Astrocyte (in vitro differentiated cells and primary cell): ENCODE measurements around the gene KPNA1. TPM values are rescaled to one million over a fixed set of nuclear protein-coding genes. Genes with fewer than 3 reads are reported as not detected.

Source experiments
- DNase-seq: peaks from one replicate; pipeline ENCODE4 v3.0.0-alpha.2; 2010; ENCODE audit warnings: low read depth
- FAIRE-seq: peaks from 2 replicates; lab custom pipeline; 2011; peaks lifted over from hg19 to GRCh38; lab: Jason Lieb, UNC
- H2AFZ ChIP-seq: 2 replicates; pipeline ENCODE4 v1.6.0; 2012; ENCODE audit warnings: low read depth, low read length, inconsistent platforms
- H3K27ac ChIP-seq: 2 replicates; pipeline ENCODE4 v1.5.1; 2011; ENCODE audit warnings: low read depth, low read length, inconsistent platforms
- H3K27me3 ChIP-seq: 2 replicates; pipeline ENCODE4 v1.6.0; 2011; ENCODE audit warnings: low read length, inconsistent platforms; ENCODE audit not compliant: insufficient read depth
- H3K36me3 ChIP-seq: 2 replicates; pipeline ENCODE4 v1.5.1; 2011; ENCODE audit warnings: low read length, inconsistent platforms; ENCODE audit not compliant: insufficient read depth
- H3K4me1 ChIP-seq: 2 replicates; pipeline ENCODE4 v1.5.1; 2011; ENCODE audit warnings: low read length, inconsistent platforms; ENCODE audit not compliant: insufficient read depth
- H3K4me2 ChIP-seq: 2 replicates; pipeline ENCODE4 v1.6.0; 2012; ENCODE audit warnings: low read length, inconsistent platforms
- H3K4me3 ChIP-seq: 2 replicates; pipeline ENCODE4 v1.5.1; 2011; ENCODE audit warnings: low read depth, mild to moderate bottlenecking, low read length, inconsistent platforms; ENCODE audit not compliant: insufficient read depth
- H3K79me2 ChIP-seq: 2 replicates; pipeline ENCODE4 v1.6.0; 2012; ENCODE audit warnings: mild to moderate bottlenecking, low read length, inconsistent platforms; ENCODE audit not compliant: insufficient read depth
- H3K9ac ChIP-seq: 2 replicates; pipeline ENCODE4 v1.6.0; 2012; ENCODE audit warnings: mild to moderate bottlenecking, low read length, inconsistent platforms
- H3K9me3 ChIP-seq: 2 replicates; pipeline ENCODE4 v1.5.1; 2012; ENCODE audit warnings: low read depth, mild to moderate bottlenecking, low read length, inconsistent platforms; ENCODE audit not compliant: insufficient read depth
- H4K20me1 ChIP-seq: 2 replicates; pipeline ENCODE4 v1.6.0; 2012; ENCODE audit warnings: low read length, inconsistent platforms; ENCODE audit not compliant: insufficient read depth
- H3K27ac Mint-ChIP-seq: one replicate; pipeline ENCODE4 v1.8.0; 2021; ENCODE audit warnings: mild to moderate bottlenecking, mixed read lengths; ENCODE audit not compliant: unreplicated experiment
- H3K27me3 Mint-ChIP-seq: one replicate; pipeline ENCODE4 v1.8.0; 2021; ENCODE audit warnings: low read depth, mixed read lengths; ENCODE audit not compliant: unreplicated experiment
- H3K36me3 Mint-ChIP-seq: one replicate; pipeline ENCODE4 v1.8.0; 2021; ENCODE audit warnings: low read depth, mixed read lengths; ENCODE audit not compliant: unreplicated experiment
- H3K4me1 Mint-ChIP-seq: one replicate; pipeline ENCODE4 v1.8.0; 2021; ENCODE audit warnings: low read depth, mixed read lengths; ENCODE audit not compliant: unreplicated experiment
- H3K4me3 Mint-ChIP-seq: one replicate; pipeline ENCODE4 v1.8.0; 2021; ENCODE audit warnings: mild to moderate bottlenecking, moderate library complexity, mixed read lengths; ENCODE audit not compliant: unreplicated experiment
- H3K9me3 Mint-ChIP-seq: one replicate; pipeline ENCODE4 v1.8.0; 2021; ENCODE audit warnings: mild to moderate bottlenecking, mixed read lengths; ENCODE audit not compliant: unreplicated experiment
- EZH2 ChIP-seq: IDR thresholded peaks from 2 replicates; pipeline ENCODE4 v1.6.1; 2012; ENCODE audit warnings: mild to moderate bottlenecking, low read length, inconsistent platforms; ENCODE audit not compliant: insufficient read depth
- total RNA-seq: library from RNA; stranded (reverse); gene quantifications from 2 replicates; pipeline ENCODE4 v1.2.1, GENCODE V29; 2021
- TF ChIP-seq, protein P1 (sequence below): IDR thresholded peaks from 2 replicates; pipeline ENCODE4 v1.5.1; 2011; ENCODE audit warnings: low read depth, mild to moderate bottlenecking, inconsistent platforms, low read length, moderate library complexity; ENCODE audit not compliant: insufficient read depth

Gene KPNA1
- total RNA-seq, 1 donor from 2014 or later, result 165 TPM

DNA sequence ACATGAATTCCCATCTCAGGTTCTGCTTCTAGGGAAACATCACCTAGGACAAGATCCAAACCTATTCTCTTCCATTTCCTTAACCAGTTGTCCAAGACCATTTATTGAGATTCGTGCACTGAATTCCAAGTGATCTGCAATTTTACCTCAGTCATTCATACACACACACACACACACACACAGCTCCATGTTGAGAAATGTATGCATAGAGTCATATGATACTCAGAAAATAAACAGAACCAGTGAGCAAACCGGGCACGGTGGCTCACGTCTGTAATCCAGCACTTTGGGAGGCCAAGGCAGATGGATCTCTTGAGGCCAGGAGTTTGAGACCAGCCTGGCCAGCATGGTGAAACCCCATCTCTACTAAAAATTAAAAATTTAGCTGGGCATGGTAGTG, 6.1 kb upstream of the KPNA1 start:
- no peaks in the 10 kb centered on the region for H3K9me3 ChIP-seq
- Mint-ChIP-seq H3K27me3 (no peaks in the 10 kb centered on the region), H3K4me3 (no peak overlapping the region), H3K4me1 (no peaks in the 10 kb centered on the region), H3K27ac (no peak overlapping the region), H3K36me3 (peaks cover 6% of the 10 kb centered on the region), H3K9me3 (peaks cover 3% of the 10 kb centered on the region)
- no peak for FAIRE-seq
- H3K27me3 ChIP-seq, result peaks cover 7% of the 10 kb centered on the region
- no peak overlapping the region for H2AFZ ChIP-seq
- no peaks in the 10 kb centered on the region for H4K20me1 ChIP-seq
- no peaks in the 10 kb centered on the region for H3K36me3 ChIP-seq
- H3K27ac ChIP-seq, result no peak overlapping the region
- no peak overlapping the region for H3K4me3 ChIP-seq
- H3K4me1 ChIP-seq, result no peaks in the 10 kb centered on the region
- no peak for TF ChIP-seq EZH2
- TF ChIP-seq, protein P1, sequence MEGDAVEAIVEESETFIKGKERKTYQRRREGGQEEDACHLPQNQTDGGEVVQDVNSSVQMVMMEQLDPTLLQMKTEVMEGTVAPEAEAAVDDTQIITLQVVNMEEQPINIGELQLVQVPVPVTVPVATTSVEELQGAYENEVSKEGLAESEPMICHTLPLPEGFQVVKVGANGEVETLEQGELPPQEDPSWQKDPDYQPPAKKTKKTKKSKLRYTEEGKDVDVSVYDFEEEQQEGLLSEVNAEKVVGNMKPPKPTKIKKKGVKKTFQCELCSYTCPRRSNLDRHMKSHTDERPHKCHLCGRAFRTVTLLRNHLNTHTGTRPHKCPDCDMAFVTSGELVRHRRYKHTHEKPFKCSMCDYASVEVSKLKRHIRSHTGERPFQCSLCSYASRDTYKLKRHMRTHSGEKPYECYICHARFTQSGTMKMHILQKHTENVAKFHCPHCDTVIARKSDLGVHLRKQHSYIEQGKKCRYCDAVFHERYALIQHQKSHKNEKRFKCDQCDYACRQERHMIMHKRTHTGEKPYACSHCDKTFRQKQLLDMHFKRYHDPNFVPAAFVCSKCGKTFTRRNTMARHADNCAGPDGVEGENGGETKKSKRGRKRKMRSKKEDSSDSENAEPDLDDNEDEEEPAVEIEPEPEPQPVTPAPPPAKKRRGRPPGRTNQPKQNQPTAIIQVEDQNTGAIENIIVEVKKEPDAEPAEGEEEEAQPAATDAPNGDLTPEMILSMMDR, result no peak
- H3K4me2 ChIP-seq, result no peak overlapping the region
- no peak for DNase-seq
- H3K79me2 ChIP-seq, result no peaks in the 10 kb centered on the region
- H3K9ac ChIP-seq, result no peak overlapping the region

DNA sequence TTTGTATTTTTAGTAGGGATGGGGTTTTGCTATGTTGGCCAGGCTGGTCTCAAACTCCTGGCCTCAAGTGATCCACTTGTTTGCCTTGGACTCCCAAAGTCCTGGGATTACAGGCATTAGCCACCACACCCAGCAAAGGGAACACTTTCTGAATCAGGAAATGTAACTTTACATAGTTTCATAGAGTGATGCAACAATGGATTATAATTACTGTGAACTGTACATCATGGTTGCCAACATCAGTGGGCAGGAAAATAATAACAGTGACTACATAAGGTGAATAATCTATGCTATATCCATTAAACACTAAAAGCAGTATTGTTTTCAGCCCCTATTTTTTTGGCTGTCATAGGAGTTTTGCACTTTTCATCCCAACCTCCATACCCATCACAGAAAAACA, 5.0 kb upstream of the KPNA1 start:
- H3K4me2 ChIP-seq, result no peak overlapping the region
- H4K20me1 ChIP-seq, result no peaks in the 10 kb centered on the region
- H3K36me3 ChIP-seq, result no peaks in the 10 kb centered on the region
- H3K79me2 ChIP-seq, result no peaks in the 10 kb centered on the region
- no peak for FAIRE-seq
- TF ChIP-seq, protein P1, result no peak
- TF ChIP-seq EZH2, result no peak
- H3K9ac ChIP-seq, result no peak overlapping the region
- DNase-seq, result no peak
- peaks cover 7% of the 10 kb centered on the region for H3K27me3 ChIP-seq
- H3K9me3 ChIP-seq, result no peaks in the 10 kb centered on the region
- H3K27ac Mint-ChIP-seq, result no peak overlapping the region
- H3K4me3 ChIP-seq, result no peak overlapping the region
- H3K27me3 Mint-ChIP-seq, result no peaks in the 10 kb centered on the region
- no peak overlapping the region for H3K4me3 Mint-ChIP-seq
- H3K27ac ChIP-seq, result no peak overlapping the region
- H3K4me1 Mint-ChIP-seq, result no peaks in the 10 kb centered on the region
- H3K9me3 Mint-ChIP-seq, result peaks cover 3% of the 10 kb centered on the region
- peaks cover 3% of the 10 kb centered on the region for H3K4me1 ChIP-seq
- H2AFZ ChIP-seq, result no peak overlapping the region
- peaks cover 6% of the 10 kb centered on the region for H3K36me3 Mint-ChIP-seq

DNA sequence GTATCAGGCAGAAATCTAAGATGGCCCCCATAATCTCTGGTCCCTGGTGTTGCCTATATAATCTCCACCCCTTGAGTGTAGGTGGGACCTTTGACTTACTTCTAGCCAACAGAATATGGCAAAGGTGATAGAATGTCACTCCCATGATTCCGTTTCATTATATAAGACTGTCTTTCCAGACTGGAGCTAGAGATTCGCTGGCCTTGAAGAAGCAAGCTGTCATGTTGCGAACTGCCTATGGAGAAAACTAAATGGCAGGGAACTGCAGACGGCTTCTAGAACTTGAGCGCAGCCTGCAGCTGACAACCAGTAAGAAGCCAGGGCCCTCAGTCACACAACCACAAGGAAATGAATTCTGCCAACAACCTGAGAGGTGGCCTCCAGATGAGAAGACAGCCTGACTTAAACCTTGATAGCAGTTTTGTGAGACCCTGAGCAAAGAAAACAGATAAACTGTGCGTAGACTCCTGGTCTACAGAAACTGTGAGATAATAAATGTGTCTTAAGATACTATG, 2.2 kb upstream of the KPNA1 start:
- no peak overlapping the region for H3K4me2 ChIP-seq
- no peak for FAIRE-seq
- no peak overlapping the region for H3K4me3 Mint-ChIP-seq

More for the DNA sequence above, 2.2 kb upstream of the KPNA1 start:
- H3K27ac Mint-ChIP-seq, result no peak overlapping the region
- no peaks in the 10 kb centered on the region for H3K36me3 ChIP-seq
- TF ChIP-seq, protein P1, result no peak
- no peak for TF ChIP-seq EZH2
- H3K36me3 Mint-ChIP-seq, result peaks cover 4% of the 10 kb centered on the region
- no peak for DNase-seq
- peaks cover 22% of the 10 kb centered on the region for H3K79me2 ChIP-seq
- H3K27me3 ChIP-seq, result peaks cover 7% of the 10 kb centered on the region
- peaks cover 1% of the 10 kb centered on the region for H3K9me3 Mint-ChIP-seq
- H3K4me1 ChIP-seq, result peaks cover 6% of the 10 kb centered on the region
- peaks cover 12% of the 10 kb centered on the region for H3K4me1 Mint-ChIP-seq
- H3K27ac ChIP-seq, result no peak overlapping the region
- peaks cover 22% of the 10 kb centered on the region for H4K20me1 ChIP-seq
- H3K27me3 Mint-ChIP-seq, result no peaks in the 10 kb centered on the region
- H3K4me3 ChIP-seq, result no peak overlapping the region
- no peak overlapping the region for H2AFZ ChIP-seq
- no peak overlapping the region for H3K9ac ChIP-seq
- H3K9me3 ChIP-seq, result no peaks in the 10 kb centered on the region
